Caco-2 (cell line): ENCODE data around the gene TNFRSF25. TPM values are rescaled to one million over a fixed set of nuclear protein-coding genes. Genes with fewer than 3 reads are reported as not detected.

Experiments used
- BruUV-seq: library from RNA; stranded (reverse); fragments of 400-500 nt; replicated peaks from 2 replicates; lab custom pipeline; 2021; lab: Mats Ljungman, UMichigan
- CTCF ChIA-PET: fragments of 300-600 bp; sonication (Branson Sonifier 250); formaldehyde crosslinking; loops from one replicate; lab custom pipeline; 2022; ENCODE audit warnings: antibody characterized with exemption; lab: Charles Lee
- POLR2A ChIA-PET: fragments of 300-600 bp; sonication (Branson Sonifier 250); formaldehyde crosslinking; loops from one replicate; lab custom pipeline; 2022; ENCODE audit warnings: antibody characterized with exemption; lab: Charles Lee
- DNase-seq, 2 experiments: peaks; one replicate each; pipeline versions ENCODE4 v3.0.0 to v3.0.0-alpha.2; 2020 to 2022
- H3K27me3 ChIP-seq: replicated peaks from 2 replicates; pipeline ENCODE4 v1.6.0; 2011; ENCODE audit warnings: low read length; ENCODE audit not compliant: control insufficient read depth, insufficient read depth
- H3K36me3 ChIP-seq: 2 replicates; pipeline ENCODE4 v1.5.1; 2011; ENCODE audit warnings: low read length; ENCODE audit not compliant: control insufficient read depth, insufficient read depth
- H3K4me1 ChIP-seq: fragments of 250-450 bp; sonication (Bioruptor Pico); 2 replicates; pipeline ENCODE4 v1.5.1; 2020; ENCODE audit warnings: mild to moderate bottlenecking
- H3K4me3 ChIP-seq: 2 replicates; pipeline ENCODE4 v1.5.1; 2011; ENCODE audit warnings: low read depth, mild to moderate bottlenecking, control low read depth, low read length
- H3K9me3 ChIP-seq: fragments of 250-450 bp; sonication (Bioruptor Pico); 2 replicates; pipeline ENCODE4 v1.5.1; 2020; ENCODE audit warnings: mild to moderate bottlenecking, moderate library complexity
- H3K27ac Mint-ChIP-seq: one replicate; pipeline ENCODE4 v1.8.0; 2022; ENCODE audit warnings: mixed read lengths; ENCODE audit not compliant: unreplicated experiment
- H3K27me3 Mint-ChIP-seq: one replicate; pipeline ENCODE4 v1.8.0; 2022; ENCODE audit warnings: mixed read lengths; ENCODE audit not compliant: insufficient read depth, unreplicated experiment
- H3K36me3 Mint-ChIP-seq: one replicate; pipeline ENCODE4 v1.8.0; 2022; ENCODE audit warnings: mild to moderate bottlenecking, mixed read lengths; ENCODE audit not compliant: insufficient read depth, unreplicated experiment
- H3K4me1 Mint-ChIP-seq: one replicate; pipeline ENCODE4 v1.8.0; 2022; ENCODE audit warnings: low read depth, mixed read lengths; ENCODE audit not compliant: unreplicated experiment
- H3K4me3 Mint-ChIP-seq: one replicate; pipeline ENCODE4 v1.8.0; 2022; ENCODE audit warnings: mild to moderate bottlenecking, moderate library complexity, mixed read lengths; ENCODE audit not compliant: unreplicated experiment
- H3K9me3 Mint-ChIP-seq: one replicate; pipeline ENCODE4 v1.8.0; 2022; ENCODE audit warnings: mixed read lengths; ENCODE audit not compliant: unreplicated experiment
- CTCF ChIP-seq, 2 experiments: fragments of 200-600 bp in 1 of 2; IDR thresholded peaks; 1 replicate in 1 of 2; 2 replicates in 1 of 2; pipeline versions ENCODE4 v1.5.1 to v1.8.0; 2011 to 2022; ENCODE audit warnings: antibody characterized with exemption in 1 of 2, control low read depth in 1 of 2, inconsistent platforms in 1 of 2, low read depth in 1 of 2, low read length in 1 of 2, mild to moderate bottlenecking in 1 of 2, moderate library complexity in 1 of 2; ENCODE audit not compliant: insufficient read depth in 1 of 2, severe bottlenecking in 1 of 2, unreplicated experiment in 1 of 2
- intact Hi-C: fragments of 100-400 bp; cut with micrococcal nuclease; formaldehyde crosslinking; loops from one replicate; pipeline ENCODE4 v1.10.0; 2022; ENCODE audit not compliant: unreplicated experiment
- total RNA-seq: library from RNA; stranded (reverse); gene quantifications from 2 replicates; pipeline ENCODE4 v1.2.3, GENCODE V29; 2022

TNFRSF25 gene
- total RNA-seq, 1 experiment from 2014 or later, result 16.3 TPM

- Mint-ChIP-seq H3K27me3 (no peaks in the 10 kb centered on the region), H3K4me3 (no peak overlapping the region), H3K27ac (no peak overlapping the region), H3K9me3 (no peaks in the 10 kb centered on the region), H3K36me3 (peaks cover 7% of the 10 kb centered on the region), H3K4me1 (no peaks in the 10 kb centered on the region)
- intact Hi-C loops, result no loop called here
- ChIA-PET POLR2A (no interaction called here), CTCF (no interaction called here)
- no peaks in the 10 kb centered on the region for H3K9me3 ChIP-seq
- peaks cover 4% of the 10 kb centered on the region for H3K36me3 ChIP-seq
- no peak for DNase-seq
- BruUV-seq, result no TSS peak
- no peak for TF ChIP-seq CTCF (IDR thresholded peaks at IDR 0.05; ENCODE audit: insufficient read depth in 1 of 2, low read depth in 1 of 2, low read length in 1 of 2, severe bottlenecking in 1 of 2, unreplicated experiment in 1 of 2)
- no peaks in the 10 kb centered on the region for H3K27me3 ChIP-seq
- no peak overlapping the region for H3K4me3 ChIP-seq
- peaks cover 13% of the 10 kb centered on the region for H3K4me1 ChIP-seq
Observed at GRCh38 chr1:6468729-6469461, 2.9 kb upstream of the TNFRSF25 start.

- Mint-ChIP-seq H3K27ac (no peak overlapping the region), H3K36me3 (peaks cover 7% of the 10 kb centered on the region), H3K4me1 (no peaks in the 10 kb centered on the region), H3K9me3 (no peaks in the 10 kb centered on the region), H3K4me3 (no peak overlapping the region), H3K27me3 (no peaks in the 10 kb centered on the region)
- Histone ChIP-seq H3K36me3 (peaks cover 4% of the 10 kb centered on the region), H3K27me3 (no peaks in the 10 kb centered on the region), H3K9me3 (no peaks in the 10 kb centered on the region), H3K4me1 (peaks cover 10% of the 10 kb centered on the region), H3K4me3 (no peak overlapping the region)
- intact Hi-C loops, result no loop called here
- POLR2A ChIA-PET, result no interaction called here
- CTCF ChIA-PET, result no interaction called here
- no peak for TF ChIP-seq CTCF (IDR thresholded peaks at IDR 0.05; ENCODE audit: insufficient read depth in 1 of 2, low read depth in 1 of 2, low read length in 1 of 2, severe bottlenecking in 1 of 2, unreplicated experiment in 1 of 2)
- no peak for DNase-seq
- no TSS peak for BruUV-seq
Observed at GRCh38 chr1:6467744-6468688, 2.0 kb upstream of the TNFRSF25 start.

- no peaks in the 10 kb centered on the region for H3K27me3 ChIP-seq
- Mint-ChIP-seq H3K27me3 (no peaks in the 10 kb centered on the region), H3K4me1 (no peaks in the 10 kb centered on the region), H3K27ac (no peak overlapping the region), H3K9me3 (no peaks in the 10 kb centered on the region), H3K4me3 (no peak overlapping the region), H3K36me3 (peaks cover 7% of the 10 kb centered on the region)
- POLR2A ChIA-PET, result no interaction called here
- H3K9me3 ChIP-seq, result no peaks in the 10 kb centered on the region
- peaks cover 4% of the 10 kb centered on the region for H3K36me3 ChIP-seq
- no peak for DNase-seq
- no peak for TF ChIP-seq CTCF (IDR thresholded peaks at IDR 0.05; ENCODE audit: insufficient read depth in 1 of 2, low read depth in 1 of 2, low read length in 1 of 2, severe bottlenecking in 1 of 2, unreplicated experiment in 1 of 2)
- intact Hi-C loops, result no loop called here
- CTCF ChIA-PET, result no interaction called here
- no TSS peak for BruUV-seq
- no peak overlapping the region for H3K4me3 ChIP-seq
- peaks cover 6% of the 10 kb centered on the region for H3K4me1 ChIP-seq
Observed at GRCh38 chr1:6467224-6467623, 1.3 kb upstream of the TNFRSF25 start.
